HEK293 (cell line): Measurements from ENCODE around the gene TAF12.

Experiments used
- CTCF ChIA-PET: fragments of 350-600 bp; formaldehyde crosslinking; extraction: SDS; loops from one replicate; lab custom pipeline; 2021; ENCODE audit warnings: antibody characterized with exemption; lab: Yijun Ruan, JAX
- POLR2A ChIA-PET: fragments of 300-600 bp; formaldehyde crosslinking; extraction: SDS; loops from one replicate; lab custom pipeline; 2020; ENCODE audit warnings: antibody characterized with exemption, inconsistent platforms; lab: Yijun Ruan, JAX
- H3K27ac ChIP-seq: fragments of 200-500 bp; sonication (Bioruptor generic); 2 replicates; pipeline ENCODE4 v1.5.1; 2014; ENCODE audit warnings: low read depth, low read length, control low read depth, inconsistent platforms; ENCODE audit errors: extremely low read depth
- H3K36me3 ChIP-seq, 2 experiments: fragments of 200-500 bp in 1 of 2; sonication (Bioruptor generic) in 1 of 2; 1 replicate in 1 of 2; 2 replicates in 1 of 2; pipeline ENCODE4 v1.5.1; 2014 to 2017; ENCODE audit warnings: inconsistent platforms in 2 of 2, low read length in 2 of 2; ENCODE audit not compliant: control insufficient read depth in 2 of 2, insufficient read depth in 1 of 2
- H3K4me1 ChIP-seq: fragments of 200-500 bp; sonication (Bioruptor generic); 2 replicates; pipeline ENCODE4 v1.5.1; 2014; ENCODE audit warnings: mild to moderate bottlenecking, low read length, inconsistent platforms; ENCODE audit not compliant: control insufficient read depth, insufficient read depth
- H3K4me3 ChIP-seq: 2 replicates; pipeline ENCODE4 v1.5.1; 2011; ENCODE audit warnings: low read depth, mild to moderate bottlenecking, control low read depth, low read length, moderate library complexity
- H3K9me3 ChIP-seq: fragments of 200-500 bp; sonication (Bioruptor generic); 2 replicates; pipeline ENCODE4 v1.5.1; 2014; ENCODE audit warnings: low read depth, low read length, inconsistent platforms; ENCODE audit not compliant: control insufficient read depth, insufficient read depth
- EGR2 ChIP-seq: fragments of 450-650 bp; formaldehyde crosslinking; IDR thresholded peaks from 2 replicates; pipeline ENCODE4 v1.5.1; 2016; ENCODE audit warnings: low read depth, missing biosample characterization, missing genetic modification characterization
- GLIS1 ChIP-seq: fragments of 450-650 bp; formaldehyde crosslinking; IDR thresholded peaks from 2 replicates; pipeline ENCODE4 v1.5.1; 2016; ENCODE audit warnings: missing biosample characterization, missing genetic modification characterization
- KLF8 ChIP-seq: fragments of 450-650 bp; formaldehyde crosslinking; IDR thresholded peaks from 2 replicates; pipeline ENCODE4 v1.5.1; 2016; ENCODE audit warnings: missing biosample characterization, missing genetic modification characterization
- MYNN ChIP-seq: fragments of 450-650 bp; formaldehyde crosslinking; IDR thresholded peaks from 2 replicates; pipeline ENCODE4 v1.5.1; 2016; ENCODE audit warnings: missing biosample characterization, missing genetic modification characterization, borderline replicate concordance
- SP2 ChIP-seq: fragments of 450-650 bp; formaldehyde crosslinking; IDR thresholded peaks from 2 replicates; pipeline ENCODE4 v1.5.1; 2016; ENCODE audit warnings: missing biosample characterization, missing genetic modification characterization
- YY1 ChIP-seq: fragments of 450-650 bp; formaldehyde crosslinking; IDR thresholded peaks from 2 replicates; pipeline ENCODE4 v1.5.1; 2018; ENCODE audit warnings: missing biosample characterization, missing genetic modification characterization
- ZBTB49 ChIP-seq: fragments of 450-650 bp; formaldehyde crosslinking; IDR thresholded peaks from 2 replicates; pipeline ENCODE4 v1.5.1; 2016; ENCODE audit warnings: missing biosample characterization, missing genetic modification characterization, low read depth
- ZEB2 ChIP-seq: fragments of 450-650 bp; formaldehyde crosslinking; IDR thresholded peaks from 2 replicates; pipeline ENCODE4 v1.5.1; 2016; ENCODE audit warnings: missing biosample characterization, missing genetic modification characterization
- ZFHX2 ChIP-seq: fragments of 450-650 bp; formaldehyde crosslinking; conservative IDR thresholded peaks from 2 replicates; pipeline ENCODE4 v1.5.1; 2016; ENCODE audit warnings: missing biosample characterization, missing genetic modification characterization
- ZFP3 ChIP-seq: fragments of 450-650 bp; formaldehyde crosslinking; IDR thresholded peaks from 2 replicates; pipeline ENCODE4 v1.5.1; 2016; ENCODE audit warnings: low read depth, missing biosample characterization, missing genetic modification characterization
- ZNF121 ChIP-seq: fragments of 450-650 bp; formaldehyde crosslinking; IDR thresholded peaks from 2 replicates; pipeline ENCODE4 v1.5.1; 2016; ENCODE audit warnings: missing biosample characterization, missing genetic modification characterization
- ZNF133 ChIP-seq: fragments of 450-650 bp; formaldehyde crosslinking; IDR thresholded peaks from 2 replicates; pipeline ENCODE4 v1.5.1; 2016; ENCODE audit warnings: missing biosample characterization, missing genetic modification characterization
- ZNF138 ChIP-seq: fragments of 450-650 bp; formaldehyde crosslinking; IDR thresholded peaks from 2 replicates; pipeline ENCODE4 v1.5.1; 2016; ENCODE audit warnings: missing biosample characterization, missing genetic modification characterization, borderline replicate concordance
- ZNF146 ChIP-seq: fragments of 450-650 bp; formaldehyde crosslinking; IDR thresholded peaks from 2 replicates; pipeline ENCODE4 v1.5.1; 2016; ENCODE audit warnings: missing biosample characterization, missing genetic modification characterization
- ZNF16 ChIP-seq: fragments of 450-650 bp; formaldehyde crosslinking; IDR thresholded peaks from 2 replicates; pipeline ENCODE4 v1.5.1; 2016; ENCODE audit warnings: low read depth, missing biosample characterization, missing genetic modification characterization
- ZNF18 ChIP-seq: fragments of 450-650 bp; formaldehyde crosslinking; IDR thresholded peaks from 2 replicates; pipeline ENCODE4 v1.5.1; 2016; ENCODE audit warnings: missing biosample characterization, missing genetic modification characterization
- ZNF221 ChIP-seq: fragments of 450-650 bp; formaldehyde crosslinking; IDR thresholded peaks from 2 replicates; pipeline ENCODE4 v1.5.1; 2017; ENCODE audit warnings: missing biosample characterization, missing genetic modification characterization, borderline replicate concordance
- ZNF23 ChIP-seq: fragments of 450-650 bp; formaldehyde crosslinking; IDR thresholded peaks from 2 replicates; pipeline ENCODE4 v1.5.1; 2016; ENCODE audit warnings: missing biosample characterization, missing genetic modification characterization, borderline replicate concordance
- ZNF274 ChIP-seq, 2 experiments: fragments of 200-500 bp in 1 of 2; fragments of 450-650 bp in 1 of 2; sonication (Bioruptor generic) in 1 of 2; formaldehyde crosslinking in 1 of 2; IDR thresholded peaks; 2 replicates each; pipeline versions ENCODE4 v1.5.1 to v1.6.1; 2014 to 2016; ENCODE audit warnings: borderline replicate concordance in 1 of 2, inconsistent platforms in 1 of 2, low read length in 1 of 2, missing biosample characterization in 1 of 2, missing genetic modification characterization in 1 of 2
- ZNF335 ChIP-seq: fragments of 450-650 bp; formaldehyde crosslinking; conservative IDR thresholded peaks from 2 replicates; pipeline ENCODE4 v1.5.1; 2016; ENCODE audit warnings: missing biosample characterization, missing genetic modification characterization
- ZNF544 ChIP-seq: fragments of 450-650 bp; formaldehyde crosslinking; IDR thresholded peaks from 2 replicates; pipeline ENCODE4 v1.5.0; 2017; ENCODE audit warnings: missing biosample characterization, missing genetic modification characterization
- ZXDB ChIP-seq: fragments of 450-650 bp; formaldehyde crosslinking; IDR thresholded peaks from 2 replicates; pipeline ENCODE4 v1.5.1; 2016; ENCODE audit warnings: missing biosample characterization, missing genetic modification characterization

The TAF12 gene

GRCh38 chr1:28666806-28667205 lies 23.9 kb upstream of the TAF12 start (continued):
- TF ChIP-seq ZNF221, result no peak
- TF ChIP-seq ZNF18 (tag by site-specific recombination), result no peak
- TF ChIP-seq ZNF23 (tag by site-specific recombination), result no peak
- TF ChIP-seq EGR2 (tag by site-specific recombination), result no peak
- no peak for TF ChIP-seq ZNF138
- TF ChIP-seq, all 188 proteins: peak for 0

DNA sequence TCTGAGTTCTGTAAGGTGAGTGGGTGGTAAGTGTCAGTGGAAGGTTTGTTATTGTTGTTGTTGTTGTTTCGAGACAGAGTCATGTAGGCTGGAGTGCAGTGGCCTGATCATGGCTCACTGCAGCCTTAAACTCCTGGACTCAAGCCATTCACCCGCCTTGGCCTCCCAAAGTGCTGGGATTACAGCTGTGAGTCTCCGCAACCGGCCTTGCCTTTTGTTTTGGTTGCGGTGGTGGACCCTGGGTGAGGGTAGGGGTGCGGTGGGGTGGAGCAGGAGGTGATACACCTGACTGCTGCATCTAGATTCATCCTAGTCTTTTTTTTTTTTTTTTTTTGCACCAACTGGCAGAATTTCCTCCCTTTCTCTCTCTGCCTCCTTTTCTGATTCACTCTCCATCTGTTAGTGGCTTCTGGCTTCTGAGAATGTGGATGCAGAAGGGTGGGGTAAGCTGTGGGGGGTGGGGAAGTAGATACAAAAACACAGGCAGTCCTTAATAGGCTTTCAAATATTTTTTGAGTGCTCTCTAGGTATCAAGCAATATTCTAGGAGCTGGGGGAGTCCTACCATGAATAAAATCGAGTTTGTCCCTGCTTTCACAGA lies 21.1 kb upstream of the TAF12 start:
- Histone ChIP-seq H3K4me1 (peaks cover 4% of the 10 kb centered on the region; the same call in 1 of the 2 replicates), H3K27ac (no peak overlapping the region), H3K36me3 (no peaks in the 10 kb centered on the region), H3K4me3 (no peak overlapping the region), H3K9me3 (no peaks in the 10 kb centered on the region)
- POLR2A ChIA-PET, result interaction anchor here (0.6 to 1.9 kb wide), 2 partner anchors 15 to 122 kb away, joined by 3 to 5 read pairs; partner anchors contain the start of gene RNU11
- TF ChIP-seq ZNF544 (tag by site-specific recombination), result no peak
- TF ChIP-seq ZNF274 (IDR thresholded peaks at IDR 0.05; ENCODE audit: low read length), result no peak
- no peak for TF ChIP-seq ZNF274 (tag by site-specific recombination; IDR thresholded peaks at IDR 0.05; ENCODE audit: borderline replicate concordance)
- no peak for TF ChIP-seq KLF8 (tag by site-specific recombination)
- TF ChIP-seq ZNF121 (tag by site-specific recombination), result no peak
- TF ChIP-seq ZFP3 (tag by site-specific recombination), result no peak
- no peak for TF ChIP-seq ZNF146 (tag by site-specific recombination)
- no peak for TF ChIP-seq YY1 (tag by site-specific recombination)
- no peak for TF ChIP-seq ZNF133 (tag by site-specific recombination)
- no peak for TF ChIP-seq ZBTB49 (tag by site-specific recombination)
- TF ChIP-seq ZFHX2 (tag by site-specific recombination), result peak; percentile 46
- no peak for TF ChIP-seq ZXDB
- no peak for TF ChIP-seq MYNN (tag by site-specific recombination)
- TF ChIP-seq SP2 (tag by site-specific recombination), result no peak
- no peak for TF ChIP-seq ZEB2
- TF ChIP-seq GLIS1 (tag by site-specific recombination), result peak; percentile 14; the same call in 1 of the 2 replicates
- TF ChIP-seq ZNF16, result no peak
- no peak for TF ChIP-seq ZNF335 (tag by site-specific recombination)
- CTCF ChIA-PET, result interaction anchor here (0.6 kb wide), 1 partner anchor 213 kb away, joined by 3 read pairs; no protein-coding TSS in a partner anchor
